ENCODE data around the gene LCN15. TPM values are rescaled to one million over a fixed set of nuclear protein-coding genes. Genes with fewer than 3 reads are reported as not detected.
A peak's percentile ranks its signal among the peaks of the same experiment; 100 is the strongest.

Gene LCN15
- total and polyA plus RNA-seq, 2 of the 13 experiments (the other 11 are each of a cell fraction or from before 2014, with no cell fraction given): 1.3 to 53.7 TPM

DNA sequence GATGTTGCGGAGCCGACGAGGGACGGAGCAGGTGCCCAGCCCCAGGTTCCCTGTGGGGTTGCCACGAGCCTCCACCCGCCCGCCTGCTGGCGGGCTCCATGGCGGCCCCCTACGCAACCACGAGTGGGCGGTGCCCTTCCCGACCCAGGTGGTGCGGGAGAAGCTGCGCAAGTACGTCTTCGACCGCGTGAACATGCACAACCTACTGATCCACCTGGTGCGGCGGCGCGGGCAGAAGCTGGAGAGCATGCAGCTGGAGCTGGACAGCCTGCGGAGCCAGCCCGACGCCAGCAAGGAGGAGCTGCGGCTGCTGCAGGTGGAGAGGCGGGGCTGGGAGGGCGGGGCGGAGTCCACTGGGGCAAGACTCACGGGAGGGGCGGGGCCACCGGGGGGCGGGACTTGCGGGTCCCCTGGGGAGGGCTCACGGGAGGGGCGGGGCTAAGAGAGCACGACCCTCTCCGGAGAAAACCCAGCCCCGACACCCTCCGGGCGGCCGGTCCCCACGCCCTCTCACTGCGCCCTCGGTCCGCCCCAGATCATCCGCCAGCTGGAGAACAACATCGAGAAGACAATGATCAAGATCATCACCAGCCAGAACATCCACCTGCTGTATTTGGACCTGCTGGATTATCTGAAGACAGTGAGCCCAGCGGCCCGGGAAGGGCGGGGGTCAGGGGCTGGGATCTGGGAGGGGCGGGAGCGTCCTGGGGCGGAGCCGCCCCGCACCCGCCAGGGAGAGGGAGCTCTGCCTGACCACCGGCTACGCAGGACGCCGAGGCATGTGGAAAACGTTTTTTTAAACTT is 35.7 kb upstream of the LCN15 start (continued):
- TF ChIP-seq ZBTB42 (CRISPR knock-in tag; IDR thresholded peaks at IDR 0.05) (no peak), ZNF605 (CRISPR knock-in tag; IDR thresholded peaks at IDR 0.05) (no peak), ZNF746 (CRISPR knock-in tag; IDR thresholded peaks at IDR 0.05) (no peak), ZNF816 (CRISPR knock-in tag; IDR thresholded peaks at IDR 0.05; ENCODE audit: borderline replicate concordance) (no peak), ESRRA (CRISPR knock-in tag; IDR thresholded peaks at IDR 0.05; ENCODE audit: low read depth) (no peak), DMAP1 (CRISPR knock-in tag; IDR thresholded peaks at IDR 0.05) (0 out of 2 replicates have a peak, but pooled peaks have one; percentile 2), NR0B2 (CRISPR knock-in tag; IDR thresholded peaks at IDR 0.05) (no peak), FOXJ3 (CRISPR knock-in tag; IDR thresholded peaks at IDR 0.05; ENCODE audit: borderline replicate concordance) (no peak), SRSF4 (IDR thresholded peaks at IDR 0.05; ENCODE audit: low read depth, low read length, poor library complexity, severe bottlenecking) (no peak), CSRNP2 (CRISPR knock-in tag; conservative IDR thresholded peaks at IDR 0.05; ENCODE audit: low read depth) (no peak), SATB2 (CRISPR knock-in tag; IDR thresholded peaks at IDR 0.05) (0 out of 2 replicates have a peak, but pooled peaks have one; percentile 81), PRPF4 (IDR thresholded peaks at IDR 0.05; ENCODE audit: low read depth, low read length, poor library complexity, severe bottlenecking) (no peak), ZBTB39 (CRISPR knock-in tag; IDR thresholded peaks at IDR 0.05) (no peak; the same call in 1 of the 2 replicates), ZNF770 (CRISPR knock-in tag; IDR thresholded peaks at IDR 0.05) (no peak), ZNF430 (CRISPR knock-in tag; IDR thresholded peaks at IDR 0.05) (no peak), ATF3 (CRISPR knock-in tag; IDR thresholded peaks at IDR 0.05) (no peak), CREM (IDR thresholded peaks at IDR 0.05) (0 out of 2 replicates have a peak, but pooled peaks have one; percentile 31), CREM (CRISPR knock-in tag; IDR thresholded peaks at IDR 0.05) (no peak), RBM22 (optimal IDR thresholded peaks at IDR 0.05; ENCODE audit: low read length) (no peak), KMT2A (CRISPR knock-in tag; IDR thresholded peaks at IDR 0.05) (0 out of 2 replicates have a peak, but pooled peaks have one; percentile 2)
- TF ChIP-seq, protein P1, sequence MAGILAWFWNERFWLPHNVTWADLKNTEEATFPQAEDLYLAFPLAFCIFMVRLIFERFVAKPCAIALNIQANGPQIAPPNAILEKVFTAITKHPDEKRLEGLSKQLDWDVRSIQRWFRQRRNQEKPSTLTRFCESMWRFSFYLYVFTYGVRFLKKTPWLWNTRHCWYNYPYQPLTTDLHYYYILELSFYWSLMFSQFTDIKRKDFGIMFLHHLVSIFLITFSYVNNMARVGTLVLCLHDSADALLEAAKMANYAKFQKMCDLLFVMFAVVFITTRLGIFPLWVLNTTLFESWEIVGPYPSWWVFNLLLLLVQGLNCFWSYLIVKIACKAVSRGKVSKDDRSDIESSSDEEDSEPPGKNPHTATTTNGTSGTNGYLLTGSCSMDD (CRISPR knock-in tag; IDR thresholded peaks at IDR 0.05): no peak
